SK-N-SH (cell line): ENCODE data around the gene CD68. TPM values are rescaled to one million over a fixed set of nuclear protein-coding genes. Genes with fewer than 3 reads are reported as not detected.

ENCODE experiments used
- CTCF ChIA-PET: fragments of 300-600, 350-600 bp; formaldehyde crosslinking; extraction: SDS; loops from one replicate; lab custom pipeline; 2021; lab: Yijun Ruan, JAX
- POLR2A ChIA-PET: fragments of 350-600 bp; sonication (Branson Sonifier 250); formaldehyde crosslinking; extraction: SDS; loops from one replicate; lab custom pipeline; 2020; ENCODE audit warnings: antibody characterized with exemption, inconsistent platforms; lab: Yijun Ruan, JAX
- DNase-seq: peaks from one replicate; pipeline ENCODE4 v3.0.0; 2012
- H2AFZ ChIP-seq: fragments of 200-600 bp; sonication (generic); 2 replicates; pipeline ENCODE4 v1.8.1; 2016; ENCODE audit warnings: antibody characterized with exemption, mild to moderate bottlenecking, low read depth
- H3F3A ChIP-seq: fragments of 200-600 bp; sonication (generic); replicated peaks from 2 replicates; pipeline ENCODE3; 2016; ENCODE audit warnings: antibody characterized with exemption, mild to moderate bottlenecking; ENCODE audit not compliant: insufficient read depth
- H3K27ac ChIP-seq, 2 experiments: fragments of 200-500 bp in 1 of 2; fragments of 200-600 bp in 1 of 2; sonication (Bioruptor generic) in 1 of 2; sonication (generic), shearing (Covaris generic) in 1 of 2; 2 replicates each; pipeline versions ENCODE4 v1.5.1 to v1.6.1; 2014 to 2016; ENCODE audit warnings: low read depth in 2 of 2, inconsistent platforms in 1 of 2, low read length in 1 of 2, mild to moderate bottlenecking in 1 of 2, mixed read lengths in 1 of 2
- H3K27me3 ChIP-seq: fragments of 200-600 bp; sonication (generic), shearing (Covaris generic); 2 replicates; pipeline ENCODE4 v1.6.1; 2016; ENCODE audit warnings: mixed run types; ENCODE audit not compliant: insufficient read depth
- H3K36me3 ChIP-seq, 2 experiments: fragments of 200-500 bp in 1 of 2; fragments of 200-600 bp in 1 of 2; sonication (Bioruptor generic) in 1 of 2; sonication (generic) in 1 of 2; replicated peaks in 1 of 2; 2 replicates each; pipeline versions ENCODE3 to v1.5.1; 2014 to 2016; ENCODE audit warnings: low read length in 1 of 2, mild to moderate bottlenecking in 1 of 2; ENCODE audit not compliant: insufficient read depth in 2 of 2, control insufficient read depth in 1 of 2
- H3K4me1 ChIP-seq, 2 experiments: fragments of 200-500 bp in 1 of 2; fragments of 200-600 bp in 1 of 2; sonication (Bioruptor generic) in 1 of 2; sonication (generic), shearing (Covaris generic) in 1 of 2; 2 replicates each; pipeline versions ENCODE4 v1.5.1 to v1.6.1; 2014 to 2016; ENCODE audit warnings: low read depth in 1 of 2, low read length in 1 of 2, mixed run types in 1 of 2; ENCODE audit not compliant: insufficient read depth in 2 of 2, control insufficient read depth in 1 of 2
- H3K4me2 ChIP-seq: fragments of 200-600 bp; sonication (generic), shearing (Covaris generic); 2 replicates; pipeline ENCODE4 v1.6.1; 2017; ENCODE audit warnings: mixed run types
- H3K4me3 ChIP-seq, 2 experiments: fragments of 200-500 bp in 1 of 2; fragments of 200-600 bp in 1 of 2; sonication (Bioruptor generic) in 1 of 2; sonication (generic), shearing (Covaris generic) in 1 of 2; 2 replicates each; pipeline versions ENCODE4 v1.5.1 to v1.8.1; 2014 to 2016; ENCODE audit warnings: low read depth in 2 of 2, inconsistent platforms in 1 of 2, low read length in 1 of 2, mild to moderate bottlenecking in 1 of 2, mixed read lengths in 1 of 2, moderate library complexity in 1 of 2
- H3K79me2 ChIP-seq: fragments of 200-600 bp; sonication (generic); 2 replicates; pipeline ENCODE4 v1.8.1; 2017; ENCODE audit warnings: mild to moderate bottlenecking; ENCODE audit not compliant: insufficient read depth
- H3K9ac ChIP-seq: fragments of 200-600 bp; sonication (generic); 2 replicates; pipeline ENCODE4 v1.6.1; 2017; ENCODE audit warnings: mixed run types
- H3K9me2 ChIP-seq: fragments of 200-600 bp; sonication (generic); 2 replicates; pipeline ENCODE4 v1.6.1; 2017; ENCODE audit warnings: mixed run types
- H3K9me3 ChIP-seq: fragments of 200-600 bp; sonication (generic); 2 replicates; pipeline ENCODE4 v1.6.1; 2017; ENCODE audit warnings: mixed run types, mild to moderate bottlenecking, moderate library complexity
- H4K20me1 ChIP-seq: fragments of 200-600 bp; sonication (generic); 2 replicates; pipeline ENCODE4 v1.6.1; 2017; ENCODE audit warnings: mild to moderate bottlenecking, mixed run types; ENCODE audit not compliant: insufficient read depth
- CHD2 ChIP-seq: fragments of 150-350 bp; IDR thresholded peaks from 2 replicates; pipeline ENCODE4 v1.6.1; 2018; ENCODE audit warnings: low read length; ENCODE audit not compliant: partially characterized antibody
- EZH2phosphoT487 ChIP-seq: fragments of 200-600 bp; sonication (generic); IDR thresholded peaks from 2 replicates; pipeline ENCODE4 v1.6.1; 2017; ENCODE audit warnings: low read depth, mixed run types, mild to moderate bottlenecking, antibody characterized with exemption, moderate library complexity, borderline replicate concordance
- FOSL2 ChIP-seq: IDR thresholded peaks from 2 replicates; pipeline ENCODE4 v1.4.0; 2012; ENCODE audit warnings: low read depth, mild to moderate bottlenecking, moderate library complexity, borderline replicate concordance
- FOXM1 ChIP-seq: IDR thresholded peaks from 2 replicates; pipeline ENCODE4 v1.4.0; 2012; ENCODE audit warnings: low read depth, mild to moderate bottlenecking
- GABPA ChIP-seq: IDR thresholded peaks from 2 replicates; pipeline ENCODE4 v1.4.0; 2012; ENCODE audit warnings: low read depth, mild to moderate bottlenecking
- GATA2 ChIP-seq: sonication (generic); formaldehyde crosslinking; IDR thresholded peaks from 2 replicates; pipeline ENCODE4 v1.5.0; 2020; ENCODE audit warnings: mild to moderate bottlenecking, missing genetic modification reagents
- RAD21 ChIP-seq: IDR thresholded peaks from 2 replicates; pipeline ENCODE4 v1.6.1; 2012; ENCODE audit warnings: mild to moderate bottlenecking, low read length
- RCOR1 ChIP-seq: fragments of 150-350 bp; IDR thresholded peaks from 2 replicates; pipeline ENCODE4 v1.6.1; 2017; ENCODE audit warnings: antibody characterized with exemption, low read length
- RXRA ChIP-seq: IDR thresholded peaks from 2 replicates; pipeline ENCODE4 v1.4.0; 2012; ENCODE audit warnings: low read depth, mild to moderate bottlenecking, borderline replicate concordance
- SIN3A ChIP-seq: IDR thresholded peaks from 2 replicates; pipeline ENCODE4 v1.6.1; 2012; ENCODE audit warnings: low read depth, mild to moderate bottlenecking, low read length, moderate library complexity, borderline replicate concordance
- SMC3 ChIP-seq: IDR thresholded peaks from 2 replicates; pipeline ENCODE4 v1.6.1; 2012; ENCODE audit warnings: low read depth, low read length, improper control_type of control experiment
- TAF1 ChIP-seq: IDR thresholded peaks from 2 replicates; pipeline ENCODE4 v1.6.1; 2012; ENCODE audit warnings: low read depth, mild to moderate bottlenecking, low read length, moderate library complexity, borderline replicate concordance
- TCF12 ChIP-seq: IDR thresholded peaks from 2 replicates; pipeline ENCODE4 v1.4.0; 2012
- WGBS: methylation state at CpG from one replicate; pipeline ENCODE4 v1.1.6; 2017; ENCODE audit warnings: low lambda C conversion rate; 5-methylcytosine and 5-hydroxymethylcytosine counted together
- polyA plus RNA-seq, 3 experiments: library from polyadenylated mRNA; depleted of rRNA; stranded (reverse); fragments of >200 nt; gene quantifications; 2 replicates each; pipeline ENCODE4 v1.2.3, GENCODE V29; 2012
- TF ChIP-seq, protein P1 (sequence below): IDR thresholded peaks from 2 replicates; pipeline ENCODE4 v1.4.0; 2012; ENCODE audit warnings: low read depth, borderline replicate concordance
- TF ChIP-seq, protein P2 (sequence below): IDR thresholded peaks from 2 replicates; pipeline ENCODE4 v1.6.1; 2012; ENCODE audit warnings: mild to moderate bottlenecking, low read depth, low read length, moderate library complexity
- TF ChIP-seq, protein P3 (sequence below): IDR thresholded peaks from 2 replicates; pipeline ENCODE4 v1.4.0; 2012; ENCODE audit warnings: low read depth
- TF ChIP-seq, protein P4 (sequence below): fragments of 200-600 bp; sonication (generic); IDR thresholded peaks from 2 replicates; pipeline ENCODE4 v1.6.1; 2017; ENCODE audit warnings: antibody characterized with exemption, mild to moderate bottlenecking, moderate library complexity
- TF ChIP-seq, protein P5 (sequence below): fragments of 150-350 bp; IDR thresholded peaks from 2 replicates; pipeline ENCODE4 v1.6.1; 2017; ENCODE audit warnings: antibody characterized with exemption, low read length, low read depth, borderline replicate concordance

The CD68 gene
- polyA plus RNA-seq, 1 of the 3 experiments (the other 2 are of a cell fraction): 62.4 TPM

DNA sequence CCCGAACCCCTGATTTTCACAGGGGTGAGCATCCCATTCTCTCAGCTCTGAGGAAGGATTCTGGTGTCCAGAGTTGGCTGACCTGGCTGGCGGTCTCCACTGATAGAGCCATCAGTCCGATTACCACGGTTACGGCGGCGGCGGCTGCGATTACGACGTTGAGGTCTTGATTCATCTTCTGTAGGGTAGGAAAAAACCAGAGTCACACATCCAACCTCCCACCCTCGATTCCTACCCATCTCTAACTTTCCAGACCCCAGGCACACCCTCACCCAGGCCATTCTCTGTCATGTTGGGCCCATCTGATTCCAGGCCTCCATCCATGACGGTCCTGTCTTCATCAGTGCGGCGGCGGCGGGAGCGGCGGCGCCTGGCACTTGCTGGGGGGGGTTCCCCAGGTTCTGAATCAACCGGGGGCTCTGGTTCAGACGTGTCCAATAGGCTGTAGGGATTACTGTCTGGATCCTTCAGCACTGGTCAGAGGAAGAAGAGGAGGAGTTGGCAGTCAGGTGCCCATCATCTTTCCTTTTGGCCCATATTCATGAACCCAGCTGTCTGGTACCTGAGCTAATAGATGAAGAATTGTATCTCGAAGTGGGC lies 13.1 kb downstream of the CD68 start:
- TF ChIP-seq SMC3 (no peak), GATA2 (CRISPR knock-in tag) (no peak), SIN3A (no peak), TAF1 (no peak), TCF12 (no peak), RXRA (no peak), RAD21 (no peak), FOXM1 (no peak), EZH2phosphoT487 (no peak), FOSL2 (no peak), GABPA (no peak), CHD2 (no peak), RCOR1 (no peak)
- TF ChIP-seq, protein P1, sequence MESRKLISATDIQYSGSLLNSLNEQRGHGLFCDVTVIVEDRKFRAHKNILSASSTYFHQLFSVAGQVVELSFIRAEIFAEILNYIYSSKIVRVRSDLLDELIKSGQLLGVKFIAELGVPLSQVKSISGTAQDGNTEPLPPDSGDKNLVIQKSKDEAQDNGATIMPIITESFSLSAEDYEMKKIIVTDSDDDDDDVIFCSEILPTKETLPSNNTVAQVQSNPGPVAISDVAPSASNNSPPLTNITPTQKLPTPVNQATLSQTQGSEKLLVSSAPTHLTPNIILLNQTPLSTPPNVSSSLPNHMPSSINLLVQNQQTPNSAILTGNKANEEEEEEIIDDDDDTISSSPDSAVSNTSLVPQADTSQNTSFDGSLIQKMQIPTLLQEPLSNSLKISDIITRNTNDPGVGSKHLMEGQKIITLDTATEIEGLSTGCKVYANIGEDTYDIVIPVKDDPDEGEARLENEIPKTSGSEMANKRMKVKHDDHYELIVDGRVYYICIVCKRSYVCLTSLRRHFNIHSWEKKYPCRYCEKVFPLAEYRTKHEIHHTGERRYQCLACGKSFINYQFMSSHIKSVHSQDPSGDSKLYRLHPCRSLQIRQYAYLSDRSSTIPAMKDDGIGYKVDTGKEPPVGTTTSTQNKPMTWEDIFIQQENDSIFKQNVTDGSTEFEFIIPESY: no peak
- TF ChIP-seq, protein P2, sequence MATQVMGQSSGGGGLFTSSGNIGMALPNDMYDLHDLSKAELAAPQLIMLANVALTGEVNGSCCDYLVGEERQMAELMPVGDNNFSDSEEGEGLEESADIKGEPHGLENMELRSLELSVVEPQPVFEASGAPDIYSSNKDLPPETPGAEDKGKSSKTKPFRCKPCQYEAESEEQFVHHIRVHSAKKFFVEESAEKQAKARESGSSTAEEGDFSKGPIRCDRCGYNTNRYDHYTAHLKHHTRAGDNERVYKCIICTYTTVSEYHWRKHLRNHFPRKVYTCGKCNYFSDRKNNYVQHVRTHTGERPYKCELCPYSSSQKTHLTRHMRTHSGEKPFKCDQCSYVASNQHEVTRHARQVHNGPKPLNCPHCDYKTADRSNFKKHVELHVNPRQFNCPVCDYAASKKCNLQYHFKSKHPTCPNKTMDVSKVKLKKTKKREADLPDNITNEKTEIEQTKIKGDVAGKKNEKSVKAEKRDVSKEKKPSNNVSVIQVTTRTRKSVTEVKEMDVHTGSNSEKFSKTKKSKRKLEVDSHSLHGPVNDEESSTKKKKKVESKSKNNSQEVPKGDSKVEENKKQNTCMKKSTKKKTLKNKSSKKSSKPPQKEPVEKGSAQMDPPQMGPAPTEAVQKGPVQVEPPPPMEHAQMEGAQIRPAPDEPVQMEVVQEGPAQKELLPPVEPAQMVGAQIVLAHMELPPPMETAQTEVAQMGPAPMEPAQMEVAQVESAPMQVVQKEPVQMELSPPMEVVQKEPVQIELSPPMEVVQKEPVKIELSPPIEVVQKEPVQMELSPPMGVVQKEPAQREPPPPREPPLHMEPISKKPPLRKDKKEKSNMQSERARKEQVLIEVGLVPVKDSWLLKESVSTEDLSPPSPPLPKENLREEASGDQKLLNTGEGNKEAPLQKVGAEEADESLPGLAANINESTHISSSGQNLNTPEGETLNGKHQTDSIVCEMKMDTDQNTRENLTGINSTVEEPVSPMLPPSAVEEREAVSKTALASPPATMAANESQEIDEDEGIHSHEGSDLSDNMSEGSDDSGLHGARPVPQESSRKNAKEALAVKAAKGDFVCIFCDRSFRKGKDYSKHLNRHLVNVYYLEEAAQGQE: no peak
- TF ChIP-seq, protein P3, sequence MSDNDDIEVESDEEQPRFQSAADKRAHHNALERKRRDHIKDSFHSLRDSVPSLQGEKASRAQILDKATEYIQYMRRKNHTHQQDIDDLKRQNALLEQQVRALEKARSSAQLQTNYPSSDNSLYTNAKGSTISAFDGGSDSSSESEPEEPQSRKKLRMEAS: no peak
- TF ChIP-seq, protein P4, sequence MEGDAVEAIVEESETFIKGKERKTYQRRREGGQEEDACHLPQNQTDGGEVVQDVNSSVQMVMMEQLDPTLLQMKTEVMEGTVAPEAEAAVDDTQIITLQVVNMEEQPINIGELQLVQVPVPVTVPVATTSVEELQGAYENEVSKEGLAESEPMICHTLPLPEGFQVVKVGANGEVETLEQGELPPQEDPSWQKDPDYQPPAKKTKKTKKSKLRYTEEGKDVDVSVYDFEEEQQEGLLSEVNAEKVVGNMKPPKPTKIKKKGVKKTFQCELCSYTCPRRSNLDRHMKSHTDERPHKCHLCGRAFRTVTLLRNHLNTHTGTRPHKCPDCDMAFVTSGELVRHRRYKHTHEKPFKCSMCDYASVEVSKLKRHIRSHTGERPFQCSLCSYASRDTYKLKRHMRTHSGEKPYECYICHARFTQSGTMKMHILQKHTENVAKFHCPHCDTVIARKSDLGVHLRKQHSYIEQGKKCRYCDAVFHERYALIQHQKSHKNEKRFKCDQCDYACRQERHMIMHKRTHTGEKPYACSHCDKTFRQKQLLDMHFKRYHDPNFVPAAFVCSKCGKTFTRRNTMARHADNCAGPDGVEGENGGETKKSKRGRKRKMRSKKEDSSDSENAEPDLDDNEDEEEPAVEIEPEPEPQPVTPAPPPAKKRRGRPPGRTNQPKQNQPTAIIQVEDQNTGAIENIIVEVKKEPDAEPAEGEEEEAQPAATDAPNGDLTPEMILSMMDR: no peak
- TF ChIP-seq, protein P5, sequence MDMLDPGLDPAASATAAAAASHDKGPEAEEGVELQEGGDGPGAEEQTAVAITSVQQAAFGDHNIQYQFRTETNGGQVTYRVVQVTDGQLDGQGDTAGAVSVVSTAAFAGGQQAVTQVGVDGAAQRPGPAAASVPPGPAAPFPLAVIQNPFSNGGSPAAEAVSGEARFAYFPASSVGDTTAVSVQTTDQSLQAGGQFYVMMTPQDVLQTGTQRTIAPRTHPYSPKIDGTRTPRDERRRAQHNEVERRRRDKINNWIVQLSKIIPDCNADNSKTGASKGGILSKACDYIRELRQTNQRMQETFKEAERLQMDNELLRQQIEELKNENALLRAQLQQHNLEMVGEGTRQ: no peak
- Histone ChIP-seq H3K4me2 (no peak overlapping the region), H3K36me3 (peaks cover 41 to 68% of the 10 kb centered on the region in 2 experiments), H4K20me1 (no peaks in the 10 kb centered on the region), H3K79me2 (peaks cover 12% of the 10 kb centered on the region; the same call in 1 of the 2 replicates), H3K4me3 (no peak overlapping the region), H3F3A (peaks cover 44% of the 10 kb centered on the region), H3K27ac (no peak overlapping the region), H3K9ac (no peak overlapping the region), H3K9me2 (no peaks in the 10 kb centered on the region), H2AFZ (no peak overlapping the region), H3K9me3 (no peaks in the 10 kb centered on the region), H3K4me1 (peaks cover 17 to 29% of the 10 kb centered on the region in 2 experiments), H3K27me3 (no peaks in the 10 kb centered on the region)
- WGBS: 93% methylated on average over 22 of the region's 23 CpGs
- ChIA-PET POLR2A (interaction anchor here (1.4 kb wide), 1 partner anchor 9 kb away, joined by 3 read pairs; the partner anchor contains the start of gene MPDU1), CTCF (interaction anchor here (1.5 kb wide), 1 partner anchor 17 kb away, joined by 7 read pairs; no protein-coding TSS in a partner anchor)
- DNase-seq: no peak
